BLaER1 treated with 17β-estradiol and CSF1 and Interleukin-3, amounts not matched to agents 10 nM and 100 nM (cell line): Measurements from ENCODE around the gene SLC6A13.

Experiments
- H3K27ac ChIP-seq, 11 experiments: shearing (Covaris generic); formaldehyde crosslinking; 2 replicates each; pipeline ENCODE4 v1.8.1; 2022
- H3K27me3 ChIP-seq, 11 experiments: shearing (Covaris generic); formaldehyde crosslinking; 2 replicates each; pipeline ENCODE4 v1.8.1; 2022
- H3K36me3 ChIP-seq, 11 experiments: shearing (Covaris generic); formaldehyde crosslinking; 2 replicates each; pipeline ENCODE4 v1.8.1; 2022
- H3K4me1 ChIP-seq, 10 experiments: shearing (Covaris generic); formaldehyde crosslinking; 2 replicates each; pipeline ENCODE4 v1.8.1; 2022
- H3K4me2 ChIP-seq, 11 experiments: shearing (Covaris generic); formaldehyde crosslinking; 2 replicates each; pipeline ENCODE4 v1.8.1; 2022
- H3K4me3 ChIP-seq, 10 experiments: shearing (Covaris generic); formaldehyde crosslinking; 2 replicates each; pipeline ENCODE4 v1.8.1; 2022
- H3K9ac ChIP-seq, 11 experiments: shearing (Covaris generic); formaldehyde crosslinking; 2 replicates each; pipeline ENCODE4 v1.8.1; 2022
- H3K9me3 ChIP-seq, 11 experiments: shearing (Covaris generic); formaldehyde crosslinking; replicated peaks in 1 of 11; 2 replicates each; pipeline ENCODE4 v1.8.1; 2022
- H4K20me1 ChIP-seq, 11 experiments: shearing (Covaris generic); formaldehyde crosslinking; 2 replicates each; pipeline ENCODE4 v1.8.1; 2022
- Cebpa-rat ChIP-seq, 11 experiments: shearing (Covaris generic); IDR thresholded peaks; 2 replicates each; pipeline ENCODE4 v1.8.1; 2022

SLC6A13 gene

GRCh38 chr12:269191-269590 lies 6.6 kb upstream of the SLC6A13 start:
- H4K20me1 ChIP-seq: no peaks in the 10 kb centered on the region
- H3K9me3 ChIP-seq: no peaks in the 10 kb centered on the region
- no peak overlapping the region for H3K27ac ChIP-seq
- peaks cover 0 to 10% (median 0%) of the 10 kb centered on the region in 10 experiments; a peak in 4 of 20 replicates for H3K4me1 ChIP-seq
- H3K4me2 ChIP-seq: no peak overlapping the region
- H3K36me3 ChIP-seq: no peaks in the 10 kb centered on the region
- no peak overlapping the region for H3K4me3 ChIP-seq
- no peak overlapping the region for H3K9ac ChIP-seq
- TF ChIP-seq Cebpa-rat (IDR thresholded peaks at IDR 0.05): no peak
- H3K27me3 ChIP-seq: no peaks in the 10 kb centered on the region

DNA sequence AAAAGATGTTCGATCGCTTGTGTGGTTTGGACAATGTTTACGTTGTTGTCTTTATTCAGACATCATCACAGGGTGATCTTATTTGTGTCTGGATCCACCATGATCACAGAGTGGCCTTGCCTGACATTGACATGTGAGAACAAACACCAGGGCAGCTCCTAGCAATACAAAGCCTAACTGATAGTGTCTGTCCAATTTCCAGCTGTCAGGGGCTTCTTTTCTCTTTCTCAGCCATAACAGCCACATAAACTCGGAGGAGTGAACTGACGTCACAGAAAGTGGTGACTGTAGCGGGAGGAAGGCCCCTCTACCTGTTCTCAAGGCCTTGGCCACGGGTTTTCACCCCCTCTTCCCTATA lies 5.8 kb upstream of the SLC6A13 start:
- Histone ChIP-seq H3K4me3 (no peak overlapping the region), H3K4me2 (no peak overlapping the region), H3K36me3 (no peaks in the 10 kb centered on the region), H3K27me3 (no peaks in the 10 kb centered on the region), H4K20me1 (no peaks in the 10 kb centered on the region), H3K9me3 (no peaks in the 10 kb centered on the region), H3K4me1 (peaks cover 0 to 7% (median 0%) of the 10 kb centered on the region in 10 experiments; a peak in 4 of 20 replicates), H3K27ac (no peak overlapping the region), H3K9ac (no peak overlapping the region)
- TF ChIP-seq Cebpa-rat (IDR thresholded peaks at IDR 0.05): no peak

DNA sequence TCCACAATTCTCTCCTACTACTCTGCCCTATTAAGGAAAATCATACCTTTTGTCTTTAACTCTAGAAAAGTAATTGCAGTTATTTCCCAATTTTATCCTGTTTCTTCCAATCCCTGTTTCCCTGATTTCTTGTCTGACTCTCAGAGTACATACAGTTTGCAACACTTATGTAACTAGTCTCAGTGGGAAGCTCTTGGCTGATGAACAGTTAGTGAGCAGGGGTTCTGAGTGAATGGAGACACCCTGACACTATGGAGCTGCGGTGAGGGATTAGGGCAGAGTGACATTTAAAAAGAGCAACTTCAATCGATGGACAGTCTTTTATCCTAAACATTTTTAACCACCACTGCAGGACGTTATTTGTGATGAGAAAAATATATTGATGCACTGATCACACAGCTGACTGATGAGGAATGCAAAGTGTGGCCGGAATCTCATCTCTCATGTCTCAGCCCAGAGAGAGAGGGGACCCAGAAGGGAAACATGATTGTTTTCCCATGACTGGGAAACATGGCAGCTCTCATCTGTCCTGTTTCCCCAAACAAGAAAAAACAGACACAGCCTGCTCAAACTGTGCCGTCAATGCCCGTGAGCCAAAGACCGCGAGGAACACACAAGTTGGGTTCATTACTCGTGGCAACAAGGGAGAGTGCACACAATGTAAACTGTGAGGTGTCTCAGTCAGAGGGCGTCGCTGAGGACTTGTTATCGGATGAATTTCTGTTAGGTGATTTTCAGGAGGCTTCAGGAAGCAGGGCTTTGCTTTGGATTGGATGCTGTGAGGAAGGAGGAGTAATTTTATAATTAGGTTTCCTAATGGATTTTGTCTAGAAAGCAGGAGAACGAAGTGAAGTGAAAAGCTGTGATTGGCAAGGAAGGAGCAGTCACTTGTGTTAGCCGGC lies 5.2 kb upstream of the SLC6A13 start:
- H3K9ac ChIP-seq: no peak overlapping the region
- H3K36me3 ChIP-seq: no peaks in the 10 kb centered on the region
- no peak for TF ChIP-seq Cebpa-rat (IDR thresholded peaks at IDR 0.05)
- H3K4me3 ChIP-seq: no peak overlapping the region
- no peak overlapping the region for H3K27ac ChIP-seq
- H3K9me3 ChIP-seq: no peaks in the 10 kb centered on the region
- H4K20me1 ChIP-seq: no peaks in the 10 kb centered on the region
- H3K27me3 ChIP-seq: no peaks in the 10 kb centered on the region
- peaks cover 0 to under 1% (median 0%) of the 10 kb centered on the region in 10 experiments; a peak in 1 of 20 replicates for H3K4me1 ChIP-seq
- H3K4me2 ChIP-seq: no peak overlapping the region

DNA sequence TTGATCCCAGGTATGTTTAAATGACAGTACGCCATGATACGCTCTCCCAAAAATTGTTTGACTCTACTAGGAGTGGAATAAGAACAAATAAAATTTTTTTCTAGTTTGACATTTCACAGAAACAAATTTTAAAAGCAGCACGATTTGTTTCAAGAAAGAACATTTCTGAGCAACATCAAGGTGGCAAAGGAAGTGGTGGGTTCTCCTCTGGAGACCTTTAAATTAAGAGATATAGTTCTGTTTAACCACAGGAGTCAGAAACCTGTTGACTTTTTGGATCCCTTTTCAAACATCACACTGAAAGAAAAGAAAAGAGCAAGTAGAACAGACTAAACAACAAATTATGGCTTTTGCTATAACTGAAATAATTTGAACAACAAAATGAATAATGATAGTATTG lies 2.5 kb upstream of the SLC6A13 start:
- no peak for TF ChIP-seq Cebpa-rat (IDR thresholded peaks at IDR 0.05)
- Histone ChIP-seq H3K9ac (no peak overlapping the region), H3K9me3 (no peaks in the 10 kb centered on the region), H3K4me1 (no peaks in the 10 kb centered on the region), H4K20me1 (no peaks in the 10 kb centered on the region), H3K27me3 (no peaks in the 10 kb centered on the region), H3K27ac (no peak overlapping the region), H3K36me3 (no peaks in the 10 kb centered on the region), H3K4me3 (no peak overlapping the region), H3K4me2 (no peak overlapping the region)

GRCh38 chr12:264269-264668 lies 1.6 kb upstream of the SLC6A13 start:
- no peak overlapping the region for H3K4me2 ChIP-seq

DNA sequence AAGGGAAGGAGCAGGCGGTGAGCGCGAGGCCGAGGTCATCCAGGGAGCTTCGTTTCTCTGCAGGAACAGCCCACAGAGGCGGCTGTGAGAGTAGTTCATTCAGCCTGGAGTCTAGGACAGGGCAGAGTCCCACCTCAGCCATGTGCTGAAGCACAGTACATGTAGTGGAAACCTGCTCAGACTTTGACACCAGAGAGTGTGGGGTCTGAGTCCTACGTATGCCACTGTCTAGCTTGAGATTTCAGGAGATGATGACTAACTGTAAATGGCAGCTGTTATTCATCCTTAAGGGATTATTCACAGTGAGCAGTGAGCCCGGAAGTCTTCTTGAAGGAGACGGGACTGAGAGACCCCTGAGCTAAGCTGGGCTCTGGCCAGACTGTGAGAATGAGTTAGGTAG lies 938 bp upstream of the SLC6A13 start:
- no peaks in the 10 kb centered on the region for H3K9me3 ChIP-seq
- no peak overlapping the region for H3K27ac ChIP-seq
- H3K36me3 ChIP-seq: no peaks in the 10 kb centered on the region
- no peak overlapping the region for H3K4me2 ChIP-seq
- no peaks in the 10 kb centered on the region for H4K20me1 ChIP-seq
- H3K9ac ChIP-seq: no peak overlapping the region
- TF ChIP-seq Cebpa-rat (IDR thresholded peaks at IDR 0.05): no peak
- H3K4me1 ChIP-seq: no peaks in the 10 kb centered on the region
- H3K4me3 ChIP-seq: no peak overlapping the region
- H3K27me3 ChIP-seq: no peaks in the 10 kb centered on the region

More at GRCh38 chr12:264269-264668, 1.6 kb upstream of the SLC6A13 start:
- TF ChIP-seq Cebpa-rat (IDR thresholded peaks at IDR 0.05): no peak
- H3K27ac ChIP-seq: no peak overlapping the region
- no peaks in the 10 kb centered on the region for H3K27me3 ChIP-seq
- H3K9me3 ChIP-seq: no peaks in the 10 kb centered on the region
- no peaks in the 10 kb centered on the region for H3K4me1 ChIP-seq
- H3K9ac ChIP-seq: no peak overlapping the region
- no peak overlapping the region for H3K4me3 ChIP-seq
- H4K20me1 ChIP-seq: no peaks in the 10 kb centered on the region
- H3K36me3 ChIP-seq: no peaks in the 10 kb centered on the region

- Histone ChIP-seq H4K20me1 (no peaks in the 10 kb centered on the region), H3K36me3 (no peaks in the 10 kb centered on the region), H3K4me1 (no peaks in the 10 kb centered on the region), H3K4me2 (no peak overlapping the region), H3K9me3 (no peaks in the 10 kb centered on the region), H3K27me3 (no peaks in the 10 kb centered on the region), H3K4me3 (no peak overlapping the region), H3K9ac (no peak overlapping the region), H3K27ac (no peak overlapping the region)
- no peak for TF ChIP-seq Cebpa-rat (IDR thresholded peaks at IDR 0.05)
Observed at GRCh38 chr12:262113-262512, 523 bp downstream of the SLC6A13 start.

DNA sequence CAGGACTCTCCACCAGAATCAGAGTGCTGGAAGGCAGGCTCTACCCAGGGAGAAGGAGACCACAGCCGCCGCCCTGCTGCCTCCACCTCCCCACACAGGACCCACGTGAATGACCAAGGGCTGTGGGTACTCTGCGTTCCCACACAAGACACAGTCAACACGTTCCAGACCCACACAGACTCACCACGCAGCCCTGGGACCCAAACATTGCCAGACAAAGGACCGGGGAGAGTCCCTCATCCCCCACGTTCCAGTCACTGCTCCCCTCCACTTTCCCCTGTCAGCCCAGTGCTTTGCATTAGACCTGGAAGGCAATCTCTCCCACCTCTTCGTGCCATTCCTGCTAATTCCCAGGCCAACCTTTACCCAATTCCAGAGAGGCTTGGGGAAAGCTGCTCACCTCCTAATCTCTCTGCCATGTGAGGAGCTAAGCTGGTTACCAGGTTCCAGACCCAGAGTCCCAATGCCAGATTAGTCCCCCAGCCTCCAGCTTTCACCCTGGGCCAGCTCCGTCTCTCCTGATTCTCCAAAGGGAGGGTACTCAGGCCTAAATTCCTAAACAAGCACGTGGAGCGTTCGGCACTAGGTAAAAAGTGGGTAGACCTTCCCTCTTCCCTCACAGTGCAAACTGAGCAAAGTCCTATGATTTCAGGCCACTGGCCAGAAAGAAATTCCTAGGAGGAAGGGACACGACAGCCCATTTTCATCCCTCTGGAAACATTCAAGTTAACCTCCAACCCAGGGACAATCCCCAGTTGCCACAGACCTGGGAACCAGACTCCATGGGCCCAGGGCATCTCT lies 4.9 kb downstream of the SLC6A13 start:
- Histone ChIP-seq H3K4me3 (no peak overlapping the region), H3K4me2 (no peak overlapping the region), H4K20me1 (no peaks in the 10 kb centered on the region), H3K27me3 (no peaks in the 10 kb centered on the region), H3K36me3 (no peaks in the 10 kb centered on the region), H3K9ac (no peak overlapping the region), H3K4me1 (no peaks in the 10 kb centered on the region), H3K9me3 (no peaks in the 10 kb centered on the region), H3K27ac (no peak overlapping the region)
- no peak for TF ChIP-seq Cebpa-rat (IDR thresholded peaks at IDR 0.05)

DNA sequence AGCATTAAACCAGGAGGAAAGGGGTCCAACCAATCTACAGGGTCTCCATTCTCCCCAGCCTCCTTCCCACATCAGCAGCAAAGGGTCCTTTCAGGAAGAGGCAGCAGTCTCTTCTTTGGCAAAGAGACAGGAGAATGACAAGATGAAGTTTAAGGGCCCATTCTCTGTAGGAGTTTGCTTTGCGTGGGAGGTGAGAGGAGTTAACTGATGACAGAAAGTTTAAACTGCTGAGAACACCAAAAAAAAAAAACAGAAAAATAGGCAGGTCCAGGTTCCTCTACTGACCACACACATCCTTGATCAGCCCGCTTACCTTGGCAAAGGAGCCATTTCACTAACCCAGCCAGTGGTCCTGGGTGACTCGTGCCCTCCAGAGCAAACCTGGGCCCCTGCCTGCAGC lies 5.7 kb downstream of the SLC6A13 start:
- no peak for TF ChIP-seq Cebpa-rat (IDR thresholded peaks at IDR 0.05)
- Histone ChIP-seq H3K9me3 (no peaks in the 10 kb centered on the region), H3K27ac (no peak overlapping the region), H3K4me2 (no peak overlapping the region), H3K36me3 (no peaks in the 10 kb centered on the region), H4K20me1 (no peaks in the 10 kb centered on the region), H3K4me3 (no peak overlapping the region), H3K4me1 (peaks cover 0 to under 1% (median 0%) of the 10 kb centered on the region in 10 experiments; a peak in 3 of 20 replicates), H3K27me3 (no peaks in the 10 kb centered on the region), H3K9ac (no peak overlapping the region)
